Measurements from ENCODE around the gene GRIK2.

DNA sequence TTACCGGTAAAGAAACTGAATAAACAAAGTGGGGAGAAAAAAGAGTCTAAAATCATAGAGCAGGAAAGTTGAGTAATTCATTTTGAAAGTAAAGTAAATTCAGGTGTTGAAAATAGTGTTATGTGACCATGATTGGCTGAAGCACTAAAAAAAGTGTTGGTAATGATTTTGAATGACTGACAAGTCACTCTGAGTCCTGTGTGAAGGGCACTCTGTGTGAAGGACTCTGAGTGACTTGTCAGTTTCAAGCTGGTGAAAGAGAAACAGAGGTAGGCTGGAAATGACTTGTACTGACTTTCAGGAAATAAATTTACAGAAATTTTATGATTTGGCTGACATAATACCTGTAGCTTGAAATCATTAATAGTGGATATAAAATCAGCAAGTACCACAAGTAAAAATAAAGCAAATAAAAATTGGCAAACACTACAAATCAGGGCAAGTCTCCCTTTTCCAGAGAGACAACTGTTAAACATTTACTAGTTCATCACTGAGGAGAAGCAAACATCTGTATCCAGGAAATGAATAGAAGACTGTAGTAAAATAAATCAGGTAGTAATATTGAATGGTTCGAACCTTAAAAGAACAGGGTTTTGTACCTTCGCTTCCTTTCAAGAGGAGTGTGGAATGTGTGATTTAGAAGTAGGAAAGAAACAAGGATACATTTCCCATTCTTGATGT lies 630.6 kb downstream of the GRIK2 start:
- TF ChIP-seq EP300 (IDR thresholded peaks at IDR 0.05) (no peak), POLR2A (IDR thresholded peaks at IDR 0.05) (no peak)
- TF ChIP-seq, protein P1, sequence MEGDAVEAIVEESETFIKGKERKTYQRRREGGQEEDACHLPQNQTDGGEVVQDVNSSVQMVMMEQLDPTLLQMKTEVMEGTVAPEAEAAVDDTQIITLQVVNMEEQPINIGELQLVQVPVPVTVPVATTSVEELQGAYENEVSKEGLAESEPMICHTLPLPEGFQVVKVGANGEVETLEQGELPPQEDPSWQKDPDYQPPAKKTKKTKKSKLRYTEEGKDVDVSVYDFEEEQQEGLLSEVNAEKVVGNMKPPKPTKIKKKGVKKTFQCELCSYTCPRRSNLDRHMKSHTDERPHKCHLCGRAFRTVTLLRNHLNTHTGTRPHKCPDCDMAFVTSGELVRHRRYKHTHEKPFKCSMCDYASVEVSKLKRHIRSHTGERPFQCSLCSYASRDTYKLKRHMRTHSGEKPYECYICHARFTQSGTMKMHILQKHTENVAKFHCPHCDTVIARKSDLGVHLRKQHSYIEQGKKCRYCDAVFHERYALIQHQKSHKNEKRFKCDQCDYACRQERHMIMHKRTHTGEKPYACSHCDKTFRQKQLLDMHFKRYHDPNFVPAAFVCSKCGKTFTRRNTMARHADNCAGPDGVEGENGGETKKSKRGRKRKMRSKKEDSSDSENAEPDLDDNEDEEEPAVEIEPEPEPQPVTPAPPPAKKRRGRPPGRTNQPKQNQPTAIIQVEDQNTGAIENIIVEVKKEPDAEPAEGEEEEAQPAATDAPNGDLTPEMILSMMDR (IDR thresholded peaks at IDR 0.05) = no peak

All from ovary (tissue), 3 donors.